VCaP (cell line): Measurements from ENCODE around the gene ATG3.
"Not testable (repeated sequence)": the region's sequence is repeated elsewhere in the genome, so short reads cannot be mapped to it uniquely, and the experiment has no call there.

ENCODE experiments used
- H3K27ac ChIP-seq: fragments of 450-650 bp; 2 replicates; pipeline ENCODE4 v1.5.1; 2017
- CTCF ChIP-seq: fragments of 450-650 bp; conservative IDR thresholded peaks from 2 replicates; pipeline ENCODE4 v1.5.1; 2017; ENCODE audit warnings: mild to moderate bottlenecking, moderate library complexity

ATG3 gene

DNA sequence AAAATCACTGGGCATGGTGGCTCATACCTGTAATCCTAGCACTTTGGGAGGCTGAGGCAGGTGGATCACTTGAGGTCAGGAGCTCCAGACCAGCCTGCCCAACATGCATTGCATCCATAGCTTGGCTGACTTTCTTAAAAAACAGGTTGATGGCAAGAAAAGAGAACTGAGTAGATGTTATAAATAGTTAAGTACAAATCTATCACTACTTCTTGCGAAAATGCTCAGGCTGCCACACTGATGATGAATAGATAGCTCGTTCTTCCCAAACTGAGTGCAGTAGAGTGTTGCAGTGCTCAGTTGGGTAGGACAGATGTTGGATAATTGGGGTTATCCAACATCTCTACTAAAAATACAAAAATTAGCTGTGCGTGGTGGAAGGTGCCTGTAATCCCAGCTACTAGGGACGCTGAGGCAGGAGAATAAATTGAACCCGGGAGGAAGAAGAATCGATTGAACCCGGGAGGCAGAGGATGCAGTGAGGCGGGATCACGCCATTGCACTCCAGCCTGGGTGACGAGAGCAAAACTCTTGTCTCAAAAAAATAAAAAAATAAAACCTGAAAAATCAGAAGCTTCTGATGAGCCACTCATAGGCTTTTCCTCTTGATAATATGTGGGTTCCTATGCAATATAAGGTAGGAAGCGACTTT lies 63.7 kb downstream of the ATG3 start:
- no peak overlapping the region for H3K27ac ChIP-seq
- TF ChIP-seq CTCF: no peak

- TF ChIP-seq CTCF: no peak
- H3K27ac ChIP-seq: no peak overlapping the region
These were observed 65.2 kb downstream of the ATG3 start for GRCh38 chr3:112496366-112497067.

DNA sequence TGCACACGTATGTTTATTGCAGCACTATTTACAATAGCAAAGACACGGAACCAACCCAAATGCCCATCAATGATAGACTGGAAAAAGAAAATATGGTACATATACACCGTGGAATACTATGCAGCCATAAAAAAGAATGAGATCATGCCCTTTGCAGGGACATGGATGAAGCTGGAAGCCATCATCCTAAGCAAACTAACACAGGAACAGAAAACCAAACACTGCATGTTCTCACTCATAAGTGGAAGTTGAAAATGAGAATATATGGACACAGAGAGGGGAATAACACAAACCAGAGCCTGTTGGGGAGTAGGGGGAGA lies 67.4 kb downstream of the ATG3 start:
- not testable (repeated sequence) for H3K27ac ChIP-seq

GRCh38 chr3:112492124-112492523 lies 69.6 kb downstream of the ATG3 start:
- TF ChIP-seq CTCF: no peak

DNA sequence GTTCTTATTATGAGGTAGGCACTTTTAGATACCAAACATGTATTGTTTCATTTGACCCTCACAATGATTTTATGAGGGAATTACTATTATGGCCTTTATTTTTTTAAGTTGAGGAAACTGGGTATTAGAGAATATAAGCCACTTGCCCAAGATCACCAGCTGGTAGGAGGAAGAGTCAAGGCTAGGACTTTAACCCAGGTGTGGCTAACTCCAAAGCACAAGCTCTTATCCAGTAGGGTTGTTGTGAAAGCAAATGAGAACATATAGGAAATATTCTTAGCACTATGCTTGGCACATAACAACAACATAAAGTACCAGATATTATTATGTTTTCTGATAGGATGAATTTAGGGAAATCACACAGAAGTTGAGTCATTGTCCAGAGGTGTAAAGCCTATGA lies 70.4 kb downstream of the ATG3 start:
- no peak for TF ChIP-seq CTCF
- H3K27ac ChIP-seq: no peak overlapping the region

More at GRCh38 chr3:112492124-112492523, 69.6 kb downstream of the ATG3 start:
- no peak overlapping the region for H3K27ac ChIP-seq

GRCh38 chr3:112489674-112490479 lies 71.9 kb downstream of the ATG3 start:
- H3K27ac ChIP-seq: no peak overlapping the region
- TF ChIP-seq CTCF: no peak

DNA sequence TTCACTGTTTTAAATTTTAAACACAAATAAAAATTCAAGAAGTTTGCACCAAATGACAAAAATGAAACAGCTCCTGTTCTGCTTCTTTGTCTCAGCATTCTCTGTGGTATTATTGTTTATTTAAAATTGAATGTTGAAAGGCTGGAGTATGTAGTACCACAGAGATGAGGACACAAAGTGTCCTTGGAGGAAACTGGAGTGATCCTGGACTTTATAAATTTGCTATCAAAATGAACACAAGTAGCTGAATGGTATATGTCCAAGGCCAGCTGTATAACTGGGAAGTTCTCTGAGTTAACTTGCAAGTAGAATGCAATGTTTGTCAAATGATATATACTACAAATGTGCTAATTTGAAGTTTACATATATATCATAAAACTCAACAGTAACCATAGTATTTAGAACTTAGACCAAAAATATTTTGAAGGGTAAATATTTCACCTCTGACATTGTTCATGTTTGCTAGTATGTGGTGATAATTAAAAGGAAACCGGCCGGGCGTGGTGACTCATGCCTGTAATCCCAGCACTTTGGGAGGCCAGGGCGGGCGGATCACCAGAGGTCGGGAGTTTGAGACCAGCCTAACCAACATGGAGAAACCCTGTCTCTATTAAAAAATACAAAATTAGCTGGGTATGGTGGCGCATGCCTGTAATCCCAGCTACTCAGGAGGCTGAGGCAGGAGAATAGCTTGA lies 74.8 kb downstream of the ATG3 start:
- H3K27ac ChIP-seq: no peak overlapping the region
- no peak for TF ChIP-seq CTCF
